NCI-H146 treated with DMSO at 0.1 percent for 48 hours (cell line): Measurements from ENCODE around the gene CNIH3.

ENCODE experiments used
- DNase-seq: peaks from one replicate; lab custom pipeline; 2025; ENCODE audit not compliant: unreplicated experiment; lab: John Stamatoyannopoulos, UW

CNIH3 gene

GRCh38 chr1:224739997-224740684 is 124.0 kb downstream of the CNIH3 start:
- DNase-seq: no peak

GRCh38 chr1:224740685-224741052 is 124.6 kb downstream of the CNIH3 start:
- no peak for DNase-seq

- no peak for DNase-seq
Observed at GRCh38 chr1:224742349-224742748, 126.2 kb downstream of the CNIH3 start.

GRCh38 chr1:224743608-224744164 is 127.6 kb downstream of the CNIH3 start:
- DNase-seq: peak; percentile 22

GRCh38 chr1:224744521-224744920 is 128.4 kb downstream of the CNIH3 start:
- no peak for DNase-seq

- no peak for DNase-seq
Observed at GRCh38 chr1:224745394-224745793, 129.3 kb downstream of the CNIH3 start.

- no peak for DNase-seq
Observed at GRCh38 chr1:224745924-224746323, 129.8 kb downstream of the CNIH3 start.

- DNase-seq: no peak
Observed at GRCh38 chr1:224747578-224747977, 131.5 kb downstream of the CNIH3 start.

GRCh38 chr1:224749916-224750315 is 133.8 kb downstream of the CNIH3 start:
- DNase-seq: no peak

GRCh38 chr1:224751624-224752311 is 135.7 kb downstream of the CNIH3 start:
- no peak for DNase-seq

GRCh38 chr1:224753491-224753890 is 137.4 kb downstream of the CNIH3 start:
- no peak for DNase-seq

GRCh38 chr1:224755586-224755985 is 139.5 kb downstream of the CNIH3 start:
- DNase-seq: no peak

GRCh38 chr1:224757508-224757907 is 141.4 kb downstream of the CNIH3 start:
- no peak for DNase-seq

GRCh38 chr1:224759135-224759534 is 143.0 kb downstream of the CNIH3 start:
- no peak for DNase-seq

- DNase-seq: no peak
Observed at GRCh38 chr1:224759681-224760091, 143.6 kb downstream of the CNIH3 start.

GRCh38 chr1:224760163-224760562 is 144.0 kb downstream of the CNIH3 start:
- no peak for DNase-seq

- DNase-seq: no peak
Observed at GRCh38 chr1:224761245-224761644, 145.1 kb downstream of the CNIH3 start.

- DNase-seq: no peak
Observed at GRCh38 chr1:224762046-224762445, 145.9 kb downstream of the CNIH3 start.

GRCh38 chr1:224762701-224763100 is 146.6 kb downstream of the CNIH3 start:
- DNase-seq: no peak

GRCh38 chr1:224763126-224763775 is 147.1 kb downstream of the CNIH3 start:
- DNase-seq: no peak

GRCh38 chr1:224766266-224766665 is 150.1 kb downstream of the CNIH3 start:
- DNase-seq: no peak

GRCh38 chr1:224767031-224767430 is 150.9 kb downstream of the CNIH3 start:
- DNase-seq: no peak
